Hematopoietic multipotent progenitor cell (in vitro differentiated cells): Measurements from ENCODE around the gene CYP39A1. TPM values are rescaled to one million over a fixed set of nuclear protein-coding genes. Genes with fewer than 3 reads are reported as not detected.
A peak's percentile ranks its signal among the peaks of the same experiment; 100 is the strongest.

Experiments used
- DNase-seq, 3 donors: peaks; one replicate each; pipeline ENCODE4 v3.0.0-alpha.2; 2011 to 2015; ENCODE audit warnings: low read depth in 2 of 3, low spot score in 2 of 3
- total RNA-seq: library from RNA; depleted of rRNA; stranded (reverse); fragments of >200 nt; gene quantifications from one replicate; pipeline ENCODE4 v1.2.3, GENCODE V29; 2012

CYP39A1 gene, protein sequence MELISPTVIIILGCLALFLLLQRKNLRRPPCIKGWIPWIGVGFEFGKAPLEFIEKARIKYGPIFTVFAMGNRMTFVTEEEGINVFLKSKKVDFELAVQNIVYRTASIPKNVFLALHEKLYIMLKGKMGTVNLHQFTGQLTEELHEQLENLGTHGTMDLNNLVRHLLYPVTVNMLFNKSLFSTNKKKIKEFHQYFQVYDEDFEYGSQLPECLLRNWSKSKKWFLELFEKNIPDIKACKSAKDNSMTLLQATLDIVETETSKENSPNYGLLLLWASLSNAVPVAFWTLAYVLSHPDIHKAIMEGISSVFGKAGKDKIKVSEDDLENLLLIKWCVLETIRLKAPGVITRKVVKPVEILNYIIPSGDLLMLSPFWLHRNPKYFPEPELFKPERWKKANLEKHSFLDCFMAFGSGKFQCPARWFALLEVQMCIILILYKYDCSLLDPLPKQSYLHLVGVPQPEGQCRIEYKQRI
- total RNA-seq = under 0.01 TPM

- peak; percentile 30 to 86 (median 77) for DNase-seq
Measured at GRCh38 chr6:46652603-46653438, at the start of gene CYP39A1, which contains the start of gene SLC25A27. Gene CYP39A1 (minus strand): TSS chr6:46652818. CDS start chr6:46652582, 236 bp downstream. Gene SLC25A27 (plus strand): TSS chr6:46652975. CDS start chr6:46653193, 218 bp downstream.

DNA sequence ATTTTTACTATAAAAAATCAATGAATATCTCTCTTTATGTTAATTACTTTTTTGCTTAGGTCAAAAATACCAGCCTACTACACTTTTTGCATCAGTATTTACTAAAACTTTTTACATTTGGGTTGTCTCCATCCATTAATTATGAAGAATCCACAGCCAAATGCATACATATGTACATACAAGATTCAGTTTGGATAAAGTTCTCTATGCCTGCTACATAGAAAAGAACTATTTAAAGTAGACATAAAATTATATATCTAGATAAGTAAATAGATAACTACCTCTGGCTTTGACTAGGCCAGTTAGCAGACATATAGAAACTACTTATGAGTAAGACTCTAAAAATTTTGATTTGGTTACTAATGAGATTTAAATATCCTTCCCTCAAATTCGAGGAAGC lies 47.4 kb upstream of the CYP39A1 start:
- DNase-seq = no peak

DNA sequence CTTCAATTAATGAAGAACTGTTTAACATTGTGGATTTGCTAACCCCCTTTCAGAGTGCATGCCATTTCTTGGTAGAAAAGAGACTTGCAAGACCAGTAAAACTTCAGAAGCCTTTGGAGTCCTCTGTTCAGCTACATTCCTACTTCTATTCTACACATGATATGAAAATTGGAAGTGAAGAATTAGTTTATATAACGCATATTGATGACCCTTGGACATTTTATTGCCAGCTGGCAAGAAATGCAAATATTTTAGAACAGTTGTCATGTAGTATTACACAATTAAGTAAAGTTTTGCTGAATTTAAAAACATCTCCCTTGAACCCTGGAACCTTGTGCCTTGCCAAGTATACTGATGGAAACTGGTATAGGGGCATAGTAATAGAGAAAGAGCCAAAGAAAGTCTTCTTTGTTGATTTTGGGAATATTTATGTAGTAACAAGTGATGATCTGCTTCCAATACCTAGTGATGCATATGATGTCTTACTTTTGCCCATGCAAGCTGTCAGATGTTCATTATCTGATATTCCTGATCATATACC lies 38.4 kb upstream of the CYP39A1 start:
- no peak for DNase-seq

- no peak for DNase-seq
Measured at GRCh38 chr6:46690141-46690755, 37.6 kb upstream of the CYP39A1 start.

DNA sequence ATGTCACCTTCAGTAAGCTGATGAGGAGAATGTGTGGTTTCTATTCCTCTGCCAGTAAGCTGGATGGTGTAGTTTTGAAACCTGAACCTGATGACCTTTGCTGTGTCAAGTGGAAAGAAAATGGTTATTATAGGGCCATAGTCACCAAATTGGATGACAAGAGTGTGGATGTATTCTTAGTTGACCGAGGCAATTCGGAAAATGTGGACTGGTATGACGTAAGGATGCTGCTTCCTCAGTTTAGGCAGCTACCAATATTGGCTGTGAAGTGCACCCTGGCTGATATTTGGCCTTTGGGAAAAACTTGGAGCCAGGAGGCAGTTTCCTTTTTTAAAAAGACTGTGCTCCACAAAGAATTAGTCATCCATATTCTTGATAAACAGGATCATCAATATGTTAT lies 37.0 kb upstream of the CYP39A1 start:
- DNase-seq = no peak

- no peak for DNase-seq
Measured at GRCh38 chr6:46688966-46689335, 36.3 kb upstream of the CYP39A1 start.

DNA sequence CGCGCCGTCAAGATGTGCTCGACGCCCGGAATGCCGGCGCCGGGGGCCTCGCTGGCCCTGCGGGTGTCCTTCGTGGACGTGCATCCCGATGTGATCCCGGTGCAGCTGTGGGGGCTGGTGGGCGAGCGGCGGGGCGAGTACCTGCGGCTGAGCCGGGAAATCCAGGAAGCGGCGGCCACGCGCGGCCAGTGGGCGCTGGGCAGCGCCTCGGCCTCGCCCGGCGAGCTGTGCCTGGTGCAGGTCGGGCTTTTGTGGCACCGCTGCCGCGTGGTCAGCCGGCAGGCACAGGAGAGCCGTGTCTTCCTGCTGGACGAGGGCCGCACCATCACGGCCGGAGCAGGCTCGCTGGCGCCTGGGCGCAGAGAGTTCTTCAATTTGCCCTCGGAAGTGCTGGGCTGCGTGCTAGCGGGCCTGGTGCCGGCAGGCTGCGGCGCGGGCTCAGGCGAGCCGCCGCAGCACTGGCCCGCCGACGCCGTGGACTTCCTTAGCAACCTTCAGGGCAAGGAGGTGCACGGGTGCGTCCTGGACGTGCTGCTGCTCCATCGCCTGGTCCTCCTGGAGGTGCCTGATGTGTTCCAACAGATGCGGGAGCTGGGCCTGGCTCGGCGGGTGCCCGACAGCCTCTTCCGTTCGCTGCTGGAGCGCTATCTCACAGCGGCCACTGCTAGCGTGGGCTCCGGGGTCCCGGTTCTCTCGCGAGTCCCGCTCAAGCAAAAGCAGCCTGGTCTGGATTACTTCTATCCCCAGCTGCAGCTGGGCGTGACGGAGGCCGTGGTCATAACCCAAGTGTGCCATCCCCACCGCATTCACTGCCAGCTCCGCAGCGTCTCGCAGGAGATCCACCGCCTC lies 35.7 kb upstream of the CYP39A1 start:
- no peak for DNase-seq

DNA sequence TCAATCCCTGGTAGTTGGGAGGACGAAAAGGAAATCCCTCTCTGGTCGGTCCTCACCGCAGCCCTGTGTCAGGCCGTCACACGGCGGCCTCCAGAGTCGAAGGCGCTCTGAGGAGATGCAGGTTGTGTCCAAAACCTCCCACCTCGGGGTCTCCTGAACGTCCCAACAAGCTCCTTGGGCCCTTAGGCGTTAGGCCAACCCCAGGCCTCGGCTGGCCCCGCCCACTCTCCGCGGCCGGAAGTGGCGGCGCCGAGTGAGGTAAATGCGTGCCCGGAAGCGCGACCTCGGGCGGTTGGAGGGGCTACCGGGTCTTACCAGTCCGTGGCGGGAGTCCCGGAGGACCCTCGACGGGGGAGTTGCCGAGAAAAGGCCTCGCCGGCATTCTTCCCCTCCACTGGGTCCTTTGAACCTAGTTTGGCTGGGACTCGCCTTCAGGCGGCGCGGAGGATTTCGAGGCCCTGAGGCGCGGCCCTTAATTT lies 35.0 kb upstream of the CYP39A1 start, which contains the start of gene TDRD6:
TDRD6 (plus strand) TSS at position 267 of the 479 bp plus-strand sequence. CDS start 244 bp downstream, outside the sequence.
- DNase-seq = no peak

DNA sequence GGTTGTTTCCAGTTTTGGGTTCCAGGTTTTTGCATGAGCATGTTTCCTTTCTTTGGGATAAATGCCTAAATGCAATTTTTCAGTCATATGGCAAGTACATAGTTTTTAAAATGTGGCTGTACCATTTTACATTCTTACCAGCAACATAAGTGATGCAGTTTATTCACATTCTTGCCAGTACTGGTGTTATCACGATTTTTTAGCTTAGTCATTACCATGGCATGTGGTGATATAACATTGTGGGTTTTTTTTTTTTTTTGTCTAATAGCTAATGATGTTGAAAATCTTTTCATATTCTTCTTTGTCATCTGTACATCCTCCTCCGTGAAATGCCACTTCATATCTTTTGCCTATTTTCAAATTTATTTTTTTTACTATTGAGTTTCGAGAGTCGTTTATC lies 32.2 kb upstream of the CYP39A1 start:
- DNase-seq = peak in 1 of 3 donors; percentile 6

- peak in 1 of 3 donors; percentile 9 for DNase-seq
Measured at GRCh38 chr6:46677314-46677654, 24.7 kb upstream of the CYP39A1 start.

- DNase-seq = no peak
Measured at GRCh38 chr6:46676604-46677313, 24.1 kb upstream of the CYP39A1 start.

DNA sequence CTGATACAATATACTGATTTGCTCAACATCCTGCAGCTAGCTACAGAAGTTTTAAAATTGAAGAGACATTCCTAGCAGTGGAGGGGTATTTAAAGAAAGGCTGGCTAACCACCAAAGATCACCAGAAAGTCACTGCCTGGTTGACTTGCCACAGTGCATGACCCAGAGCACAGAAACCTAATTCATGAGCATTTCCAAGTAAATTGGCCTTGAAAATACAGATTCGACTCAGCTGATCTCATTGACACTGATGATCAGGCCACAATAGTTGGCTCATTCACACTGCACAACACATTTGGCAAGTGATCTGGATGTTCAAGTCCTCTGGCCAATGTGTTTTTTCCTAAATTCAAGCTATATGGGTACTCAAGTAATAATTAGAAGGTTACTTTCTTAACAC lies 21.8 kb upstream of the CYP39A1 start:
- no peak for DNase-seq

DNA sequence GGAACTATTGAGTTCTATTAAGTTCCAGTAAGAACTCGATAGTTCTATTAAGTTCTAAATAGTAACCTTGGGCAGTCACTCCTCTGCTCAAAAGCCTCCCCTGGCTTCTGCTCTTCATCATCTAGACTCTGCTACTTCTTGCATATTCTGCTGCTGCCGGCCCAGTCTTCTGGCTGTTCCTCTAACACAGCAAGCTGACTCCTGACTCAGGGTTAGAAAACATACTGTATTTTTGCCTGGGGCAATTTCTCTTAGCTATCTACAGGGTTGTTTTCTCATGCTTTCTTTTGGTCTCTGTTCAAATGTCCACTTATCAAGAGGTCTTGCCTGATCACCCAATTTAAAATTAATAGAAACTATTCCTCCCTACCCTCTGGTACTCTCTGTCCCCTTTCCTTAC lies 14.8 kb upstream of the CYP39A1 start:
- no peak for DNase-seq

- DNase-seq = no peak
Measured at GRCh38 chr6:46661483-46661882, 8.9 kb upstream of the CYP39A1 start.

DNA sequence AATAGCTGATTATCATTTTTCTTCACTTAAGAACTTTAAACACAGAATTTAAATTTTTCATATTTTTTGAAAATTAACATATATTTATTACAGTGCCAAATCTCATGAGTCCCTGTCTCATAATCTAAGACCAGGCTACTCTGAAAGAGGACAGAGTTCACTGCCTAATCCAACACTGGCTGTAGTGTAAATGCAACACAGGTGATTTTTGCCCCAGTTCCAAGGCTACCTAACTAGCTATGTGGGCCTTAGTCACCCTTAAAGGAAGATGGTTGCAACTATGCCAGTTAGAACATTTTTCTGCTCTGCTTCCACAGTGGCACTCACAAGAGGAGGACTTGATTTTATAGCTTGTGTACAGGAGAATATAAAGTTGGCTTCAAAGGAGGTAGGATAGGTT lies 5.0 kb upstream of the CYP39A1 start:
- DNase-seq = no peak

DNA sequence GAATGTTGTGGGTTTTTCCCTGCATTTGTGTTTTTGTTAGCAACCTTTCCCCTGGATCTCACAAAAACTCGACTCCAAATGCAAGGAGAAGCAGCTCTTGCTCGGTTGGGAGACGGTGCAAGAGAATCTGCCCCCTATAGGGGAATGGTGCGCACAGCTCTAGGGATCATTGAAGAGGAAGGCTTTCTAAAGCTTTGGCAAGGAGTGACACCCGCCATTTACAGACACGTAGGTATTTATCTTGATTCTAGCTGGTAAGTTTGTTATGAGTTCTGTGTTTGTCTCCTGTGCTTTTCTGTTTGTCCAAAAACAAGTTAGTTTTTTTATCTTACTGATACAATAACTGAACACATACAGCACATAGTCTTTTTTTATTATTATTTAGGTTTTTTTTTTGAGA lies 3.2 kb upstream of the CYP39A1 start:
- DNase-seq = peak in 1 of 3 donors; percentile 20

DNA sequence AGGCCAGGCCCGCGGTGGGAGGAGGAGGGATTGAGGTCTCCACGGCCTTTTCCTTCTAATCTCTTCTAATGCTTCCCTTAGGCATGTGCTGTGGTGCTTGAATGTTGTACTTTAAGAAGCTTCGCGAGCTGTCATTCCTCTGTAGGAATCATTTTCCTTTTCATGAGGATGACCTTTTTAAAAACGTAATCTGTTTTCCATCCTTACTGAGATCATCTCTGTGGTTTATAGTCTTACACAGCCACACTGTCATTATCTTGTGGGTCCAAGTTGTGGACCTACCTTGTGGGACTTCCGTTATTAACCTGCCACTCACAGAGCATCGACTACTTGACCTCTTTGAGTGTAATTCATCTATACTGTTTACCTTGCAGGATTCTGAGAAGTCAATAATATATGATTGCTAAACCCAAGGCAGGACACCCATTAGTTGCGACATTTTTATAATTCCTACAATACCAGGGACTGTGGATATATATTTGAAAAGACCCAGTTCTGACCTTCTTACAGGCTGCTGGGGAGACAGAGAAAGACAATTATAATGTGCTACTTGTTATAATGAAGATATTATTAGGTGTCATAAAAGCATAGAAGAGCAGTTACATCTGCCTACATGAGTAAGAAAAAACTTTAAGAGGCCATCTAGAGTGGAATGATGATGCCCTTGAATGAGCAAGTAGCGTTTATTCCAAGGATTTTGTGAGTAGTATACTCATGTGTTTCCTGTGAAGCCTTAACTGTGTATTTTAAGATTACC lies 999 bp upstream of the CYP39A1 start:
- no peak for DNase-seq

DNA sequence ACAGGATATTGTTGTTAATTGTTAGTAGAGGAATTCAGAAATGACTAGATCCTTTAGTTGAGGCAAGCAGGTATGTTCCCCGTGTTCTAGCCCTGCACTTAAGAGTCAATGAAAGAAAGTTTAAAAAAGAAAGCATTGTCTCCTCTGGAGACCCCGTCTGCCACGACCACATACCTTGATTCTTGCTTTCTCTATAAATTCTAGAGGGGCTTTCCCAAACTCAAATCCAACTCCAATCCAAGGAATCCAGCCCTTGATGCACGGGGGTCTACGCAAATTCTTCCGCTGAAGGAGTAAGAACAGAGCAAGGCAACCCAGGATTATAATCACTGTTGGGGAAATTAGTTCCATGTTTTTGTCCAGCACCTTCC lies 401 bp downstream of the CYP39A1 start:
- peak in 1 of 3 donors; percentile 6 for DNase-seq
